Measurements from ENCODE around the gene ZDHHC17.

GRCh38 chr12:76763746-76764675 is at the start of gene ZDHHC17:
- TF ChIP-seq CTCF (conservative IDR thresholded peaks at IDR 0.05; ENCODE audit: low read depth, low read length) (no peak), EZH2 (IDR thresholded peaks at IDR 0.05; ENCODE audit: low read length, unreplicated experiment) (no peak)

Data from PC-3 (cell line).